ENCODE results near the gene IRF4.

- TF ChIP-seq BHLHE40 (IDR thresholded peaks at IDR 0.05; ENCODE audit: borderline replicate concordance) (no peak), FOXA1 (IDR thresholded peaks at IDR 0.05) (no peak), SP1 (IDR thresholded peaks at IDR 0.05) (no peak), SUZ12 (IDR thresholded peaks at IDR 0.05) (no peak), ELF4 (IDR thresholded peaks at IDR 0.05) (no peak), NFRKB (IDR thresholded peaks at IDR 0.05) (no peak), TARDBP (IDR thresholded peaks at IDR 0.05) (no peak), FOXM1 (IDR thresholded peaks at IDR 0.05; ENCODE audit: borderline replicate concordance) (no peak), CTBP1 (IDR thresholded peaks at IDR 0.05; ENCODE audit: borderline replicate concordance) (no peak), PKNOX1 (IDR thresholded peaks at IDR 0.05) (no peak)
Measured at GRCh38 chr6:408599-409102, 17.1 kb downstream of the IRF4 start.

Measured in HEK293T (cell line).